Measurements from ENCODE around the gene NDUFA6. TPM values are rescaled to one million over a fixed set of nuclear protein-coding genes. Genes with fewer than 3 reads are reported as not detected.
"Not testable (repeated sequence)": the region's sequence is repeated elsewhere in the genome, so short reads cannot be mapped to it uniquely, and the experiment has no call there.

NDUFA6 gene
- total and polyA plus RNA-seq, 2 donors: 90.0 to 99.7 TPM

DNA sequence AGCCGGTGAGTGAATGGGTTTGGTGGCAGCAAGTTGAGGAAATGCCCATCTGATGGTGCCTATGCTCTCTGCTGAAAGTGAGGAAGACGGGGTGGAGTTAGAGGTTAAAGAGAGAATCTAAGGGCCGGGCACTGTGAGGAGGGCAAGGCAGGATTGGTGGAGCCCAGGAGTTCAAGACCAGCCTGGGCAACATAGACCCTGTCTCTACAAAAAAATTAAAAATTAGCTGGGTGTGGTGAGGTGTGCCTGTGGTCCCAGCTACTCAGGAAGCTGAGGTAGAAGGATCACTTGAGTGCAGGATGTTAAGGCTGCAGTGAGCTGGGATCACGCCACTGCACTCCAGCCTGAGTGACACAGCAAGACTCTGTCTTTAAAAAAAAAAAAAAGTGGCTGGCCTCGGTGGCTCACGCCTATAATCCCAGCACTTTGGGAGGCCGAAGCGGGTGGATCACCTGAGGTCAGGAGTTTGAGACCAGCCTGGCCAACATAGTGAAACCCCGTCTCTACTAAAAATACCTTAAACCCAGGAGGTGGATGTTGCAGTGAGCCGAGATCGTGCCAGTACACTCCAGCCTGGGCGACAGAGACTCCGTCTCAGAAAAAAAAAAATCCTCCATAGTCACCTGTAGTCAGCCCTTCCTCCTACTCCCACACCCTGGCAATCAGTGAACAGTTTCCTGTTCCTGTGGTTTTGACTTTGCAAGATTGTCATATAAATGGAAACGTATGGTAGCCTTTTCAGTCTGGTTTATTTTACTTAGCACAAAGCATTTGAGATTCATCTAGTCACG is 29.9 kb upstream of the NDUFA6 start:
- DNase-seq (ENCODE audit: low read depth in 6 of 9, low spot score in 9 of 9): peak; percentile 24 to 84 (median 56)
- H3K36me3 ChIP-seq (ENCODE audit: control insufficient read depth in 2 of 2, insufficient read depth in 2 of 2, low read length in 1 of 2); H3K27me3 ChIP-seq (ENCODE audit: control insufficient read depth in 2 of 2, insufficient read depth in 1 of 2, low read length in 1 of 2): not testable (repeated sequence)
- H3K9me3 ChIP-seq (ENCODE audit: control insufficient read depth in 2 of 2, insufficient read depth in 1 of 2, low read length in 1 of 2): peaks cover 1 to 11% of the 10 kb centered on the region in 2 donors
- H3K27ac ChIP-seq (ENCODE audit: low read depth in 1 of 2, low read length in 1 of 2): peak overlapping the region; percentile 0 to 42
- H3K4me3 ChIP-seq (ENCODE audit: low read length in 2 of 2): peak overlapping the region in 1 of 2 donors; percentile 17
- 7% methylated on average over 15 of the region's 15 CpGs for WGBS
- peaks cover 7 to 21% of the 10 kb centered on the region in 2 donors for H3K4me1 ChIP-seq (ENCODE audit: control insufficient read depth in 2 of 2, insufficient read depth in 2 of 2, low read length in 2 of 2)

GRCh38 chr22:42116848-42117424 is 26.4 kb upstream of the NDUFA6 start:
- H3K27ac ChIP-seq (ENCODE audit: low read depth in 1 of 2, low read length in 1 of 2): no peak overlapping the region
- DNase-seq (ENCODE audit: low read depth in 6 of 9, low spot score in 9 of 9): no peak
- no peaks in the 10 kb centered on the region for H3K27me3 ChIP-seq (ENCODE audit: control insufficient read depth in 2 of 2, insufficient read depth in 1 of 2, low read length in 1 of 2)
- 98% methylated on average over 4 of the region's 4 CpGs for WGBS
- no peak overlapping the region for H3K4me3 ChIP-seq (ENCODE audit: low read length in 2 of 2)
- H3K9me3 ChIP-seq (ENCODE audit: control insufficient read depth in 2 of 2, insufficient read depth in 1 of 2, low read length in 1 of 2): peaks cover 2 to 20% of the 10 kb centered on the region in 2 donors
- peaks cover 7 to 21% of the 10 kb centered on the region in 2 donors for H3K4me1 ChIP-seq (ENCODE audit: control insufficient read depth in 2 of 2, insufficient read depth in 2 of 2, low read length in 2 of 2)
- no peaks in the 10 kb centered on the region for H3K36me3 ChIP-seq (ENCODE audit: control insufficient read depth in 2 of 2, insufficient read depth in 2 of 2, low read length in 1 of 2)

DNA sequence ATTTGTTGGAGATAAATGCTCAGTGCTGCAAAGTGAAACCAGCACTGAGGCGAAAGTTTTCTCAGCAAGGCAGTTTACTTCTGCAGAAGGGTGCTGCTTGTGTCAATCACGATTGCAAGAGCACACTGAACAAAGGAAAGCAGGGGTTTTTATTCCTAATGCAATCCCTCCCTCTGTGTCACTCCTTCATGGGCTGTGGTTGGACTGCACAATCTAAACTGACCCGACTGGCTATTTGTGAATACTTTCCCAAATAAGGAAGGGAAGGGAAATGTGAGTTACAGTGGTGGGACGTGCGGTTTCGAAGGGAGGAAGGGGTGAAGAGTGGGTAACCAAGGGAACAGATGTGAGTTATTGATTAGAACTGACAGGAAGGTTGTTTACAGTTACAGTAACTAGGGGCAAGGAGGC is 24.9 kb upstream of the NDUFA6 start:
- 91% methylated on average over 6 of the region's 6 CpGs for WGBS
- not testable (repeated sequence) for H3K36me3 ChIP-seq (ENCODE audit: control insufficient read depth in 2 of 2, insufficient read depth in 2 of 2, low read length in 1 of 2); H3K4me3 ChIP-seq (ENCODE audit: low read length in 2 of 2); H3K27ac ChIP-seq (ENCODE audit: low read depth in 1 of 2, low read length in 1 of 2); H3K27me3 ChIP-seq (ENCODE audit: control insufficient read depth in 2 of 2, insufficient read depth in 1 of 2, low read length in 1 of 2); DNase-seq (ENCODE audit: low read depth in 6 of 9, low spot score in 9 of 9)
- Histone ChIP-seq H3K9me3 (ENCODE audit: control insufficient read depth in 2 of 2, insufficient read depth in 1 of 2, low read length in 1 of 2) (peaks cover 2 to 20% of the 10 kb centered on the region in 2 donors), H3K4me1 (ENCODE audit: control insufficient read depth in 2 of 2, insufficient read depth in 2 of 2, low read length in 2 of 2) (peaks cover 2 to 11% of the 10 kb centered on the region in 2 donors)

DNA sequence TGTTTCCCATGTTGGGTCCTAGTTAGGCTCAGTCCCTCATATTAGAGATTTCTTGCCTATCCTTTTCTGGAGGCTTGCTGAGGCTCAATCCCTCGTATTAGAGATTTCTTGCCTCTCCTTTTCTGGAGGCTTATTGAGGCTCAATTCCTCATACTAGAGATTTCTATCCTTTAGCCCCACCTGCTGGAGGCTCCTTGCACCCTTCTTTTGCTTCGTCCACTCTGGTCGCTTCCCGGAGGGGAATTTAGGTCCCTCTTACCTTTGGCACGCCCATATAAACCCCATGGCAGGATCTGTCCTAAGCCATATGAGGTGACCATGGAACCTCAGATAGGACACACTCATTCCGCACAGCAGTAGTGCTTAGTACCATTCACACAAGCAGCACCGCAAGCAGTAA is 24.1 kb upstream of the NDUFA6 start:
- Histone ChIP-seq H3K4me3 (ENCODE audit: low read length in 2 of 2) (no peak overlapping the region), H3K9me3 (ENCODE audit: control insufficient read depth in 2 of 2, insufficient read depth in 1 of 2, low read length in 1 of 2) (peaks cover 2 to 18% of the 10 kb centered on the region in 2 donors), H3K27me3 (ENCODE audit: control insufficient read depth in 2 of 2, insufficient read depth in 1 of 2, low read length in 1 of 2) (no peaks in the 10 kb centered on the region), H3K36me3 (ENCODE audit: control insufficient read depth in 2 of 2, insufficient read depth in 2 of 2, low read length in 1 of 2) (no peaks in the 10 kb centered on the region), H3K27ac (ENCODE audit: low read depth in 1 of 2, low read length in 1 of 2) (no peak overlapping the region), H3K4me1 (ENCODE audit: control insufficient read depth in 2 of 2, insufficient read depth in 2 of 2, low read length in 2 of 2) (peaks cover 0 to 4% of the 10 kb centered on the region in 2 donors)
- DNase-seq (ENCODE audit: low read depth in 6 of 9, low spot score in 9 of 9): no peak
- WGBS: over 99% methylated on average over 7 of the region's 7 CpGs

GRCh38 chr22:42112793-42113192 is 22.2 kb upstream of the NDUFA6 start:
- not testable (repeated sequence) for H3K27me3 ChIP-seq (ENCODE audit: control insufficient read depth in 2 of 2, insufficient read depth in 1 of 2, low read length in 1 of 2); H3K36me3 ChIP-seq (ENCODE audit: control insufficient read depth in 2 of 2, insufficient read depth in 2 of 2, low read length in 1 of 2); H3K27ac ChIP-seq (ENCODE audit: low read depth in 1 of 2, low read length in 1 of 2); H3K4me3 ChIP-seq (ENCODE audit: low read length in 2 of 2); H3K4me1 ChIP-seq (ENCODE audit: control insufficient read depth in 2 of 2, insufficient read depth in 2 of 2, low read length in 2 of 2)
- 23% methylated on average over 4 of the region's 4 CpGs for WGBS
- DNase-seq (ENCODE audit: low read depth in 6 of 9, low spot score in 9 of 9): peak in 1 of 9 donors; percentile 43
- H3K9me3 ChIP-seq (ENCODE audit: control insufficient read depth in 2 of 2, insufficient read depth in 1 of 2, low read length in 1 of 2): peaks cover 2 to 18% of the 10 kb centered on the region in 2 donors

- Histone ChIP-seq H3K9me3 (ENCODE audit: control insufficient read depth in 2 of 2, insufficient read depth in 1 of 2, low read length in 1 of 2) (peaks cover 2 to 18% of the 10 kb centered on the region in 2 donors), H3K36me3 (ENCODE audit: control insufficient read depth in 2 of 2, insufficient read depth in 2 of 2, low read length in 1 of 2) (no peaks in the 10 kb centered on the region), H3K27ac (ENCODE audit: low read depth in 1 of 2, low read length in 1 of 2) (no peak overlapping the region), H3K27me3 (ENCODE audit: control insufficient read depth in 2 of 2, insufficient read depth in 1 of 2, low read length in 1 of 2) (no peaks in the 10 kb centered on the region), H3K4me1 (ENCODE audit: control insufficient read depth in 2 of 2, insufficient read depth in 2 of 2, low read length in 2 of 2) (no peaks in the 10 kb centered on the region), H3K4me3 (ENCODE audit: low read length in 2 of 2) (no peak overlapping the region)
- 71% methylated on average over 4 of the region's 4 CpGs for WGBS
- no peak for DNase-seq (ENCODE audit: low read depth in 6 of 9, low spot score in 9 of 9)
These were observed 21.2 kb upstream of the NDUFA6 start for GRCh38 chr22:42111798-42112197.

GRCh38 chr22:42108848-42109247 is 18.3 kb upstream of the NDUFA6 start:
- no peak overlapping the region for H3K4me3 ChIP-seq (ENCODE audit: low read length in 2 of 2)
- H3K36me3 ChIP-seq (ENCODE audit: control insufficient read depth in 2 of 2, insufficient read depth in 2 of 2, low read length in 1 of 2): no peaks in the 10 kb centered on the region
- H3K27ac ChIP-seq (ENCODE audit: low read depth in 1 of 2, low read length in 1 of 2): no peak overlapping the region
- H3K4me1 ChIP-seq (ENCODE audit: control insufficient read depth in 2 of 2, insufficient read depth in 2 of 2, low read length in 2 of 2): no peaks in the 10 kb centered on the region
- no peaks in the 10 kb centered on the region for H3K27me3 ChIP-seq (ENCODE audit: control insufficient read depth in 2 of 2, insufficient read depth in 1 of 2, low read length in 1 of 2)
- 96% methylated on average over 18 of the region's 18 CpGs for WGBS
- DNase-seq (ENCODE audit: low read depth in 6 of 9, low spot score in 9 of 9): no peak
- H3K9me3 ChIP-seq (ENCODE audit: control insufficient read depth in 2 of 2, insufficient read depth in 1 of 2, low read length in 1 of 2): peaks cover 2 to 11% of the 10 kb centered on the region in 2 donors

GRCh38 chr22:42104332-42104860 is 13.8 kb upstream of the NDUFA6 start:
- H3K4me3 ChIP-seq (ENCODE audit: low read length in 2 of 2); DNase-seq (ENCODE audit: low read depth in 6 of 9, low spot score in 9 of 9); H3K27me3 ChIP-seq (ENCODE audit: control insufficient read depth in 2 of 2, insufficient read depth in 1 of 2, low read length in 1 of 2); H3K27ac ChIP-seq (ENCODE audit: low read depth in 1 of 2, low read length in 1 of 2); H3K4me1 ChIP-seq (ENCODE audit: control insufficient read depth in 2 of 2, insufficient read depth in 2 of 2, low read length in 2 of 2); H3K36me3 ChIP-seq (ENCODE audit: control insufficient read depth in 2 of 2, insufficient read depth in 2 of 2, low read length in 1 of 2): not testable (repeated sequence)
- H3K9me3 ChIP-seq (ENCODE audit: control insufficient read depth in 2 of 2, insufficient read depth in 1 of 2, low read length in 1 of 2): peaks cover 2 to 33% of the 10 kb centered on the region in 2 donors
- 97% methylated on average over 6 of the region's 6 CpGs for WGBS

DNA sequence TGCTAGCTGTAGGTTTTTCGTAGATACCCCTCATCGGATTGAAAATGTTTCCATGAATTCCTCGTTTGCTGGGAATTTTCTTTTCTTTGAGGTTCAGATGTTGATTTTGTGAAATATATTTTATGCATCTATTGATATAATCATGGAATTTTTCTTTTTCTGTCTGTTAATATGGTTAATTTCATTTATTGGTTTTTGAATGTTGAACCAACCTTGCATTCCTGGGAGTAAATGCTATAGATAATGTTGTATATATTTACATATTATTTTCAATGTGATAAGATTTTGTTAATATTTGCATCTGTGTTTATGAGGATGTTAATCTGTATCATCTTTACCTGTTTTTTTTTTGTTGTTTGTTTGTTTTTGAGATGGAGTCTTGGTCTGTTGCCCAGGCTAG is 10.6 kb upstream of the NDUFA6 start:
- H3K4me1 ChIP-seq (ENCODE audit: control insufficient read depth in 2 of 2, insufficient read depth in 2 of 2, low read length in 2 of 2): no peaks in the 10 kb centered on the region

More for the DNA sequence above, 10.6 kb upstream of the NDUFA6 start:
- no peak overlapping the region for H3K27ac ChIP-seq (ENCODE audit: low read depth in 1 of 2, low read length in 1 of 2)
- H3K4me3 ChIP-seq (ENCODE audit: low read length in 2 of 2): no peak overlapping the region
- peaks cover 2 to 42% of the 10 kb centered on the region in 2 donors for H3K9me3 ChIP-seq (ENCODE audit: control insufficient read depth in 2 of 2, insufficient read depth in 1 of 2, low read length in 1 of 2)
- H3K36me3 ChIP-seq (ENCODE audit: control insufficient read depth in 2 of 2, insufficient read depth in 2 of 2, low read length in 1 of 2): peaks cover 0 to 4% of the 10 kb centered on the region in 2 donors
- whole genome bisulfite sequencing: 98% methylated on average over 3 of the region's 3 CpGs
- no peaks in the 10 kb centered on the region for H3K27me3 ChIP-seq (ENCODE audit: control insufficient read depth in 2 of 2, insufficient read depth in 1 of 2, low read length in 1 of 2)
- DNase-seq (ENCODE audit: low read depth in 6 of 9, low spot score in 9 of 9): no peak
